OCI-LY7 (cell line): ENCODE data around the gene CHMP4A.

Source experiments
- CTCF ChIP-seq: fragments of 200-600 bp; sonication (generic); conservative IDR thresholded peaks from 2 replicates; pipeline ENCODE4 v1.5.1; 2014; ENCODE audit warnings: mild to moderate bottlenecking, antibody characterized with exemption, low read length, moderate library complexity, mixed read lengths
- EZH2phosphoT487 ChIP-seq: fragments of 200-600 bp; sonication (generic); IDR thresholded peaks from 2 replicates; pipeline ENCODE4 v1.6.1; 2018; ENCODE audit warnings: low read depth, borderline replicate concordance, mild to moderate bottlenecking, mixed run types, antibody characterized with exemption, low read length, moderate library complexity, mixed read lengths

DNA sequence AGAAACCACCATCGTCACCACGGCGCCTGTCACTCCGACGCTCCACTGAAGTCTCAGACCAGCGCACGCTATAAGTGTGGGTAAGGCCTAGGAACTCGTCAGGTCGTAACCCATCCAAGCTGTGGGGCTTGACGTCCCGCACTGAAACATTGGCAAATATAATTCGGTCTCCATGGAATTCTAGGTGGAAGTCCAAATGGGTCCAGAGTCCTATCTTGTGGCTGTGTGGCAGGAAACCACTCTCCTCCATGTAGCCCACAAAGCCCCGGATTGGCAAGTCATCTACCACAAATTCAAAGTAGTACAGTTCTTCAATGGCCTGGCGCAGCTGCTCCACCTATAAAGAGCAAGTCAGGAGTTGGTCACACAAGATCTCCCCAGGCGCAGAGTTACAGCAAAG is 20.4 kb downstream of the CHMP4A start:
- no peak for TF ChIP-seq CTCF
- TF ChIP-seq EZH2phosphoT487: no peak
